GM19467 (cell line): ENCODE measurements around the gene GREB1.

Experiments used
- ATAC-seq: cut with Tn5 transposase; IDR thresholded peaks from one replicate; pipeline ENCODE4 v1.9.1; 2021; ENCODE audit warnings: mild to moderate bottlenecking, moderate library complexity; ENCODE audit not compliant: unreplicated experiment

GREB1 gene

DNA sequence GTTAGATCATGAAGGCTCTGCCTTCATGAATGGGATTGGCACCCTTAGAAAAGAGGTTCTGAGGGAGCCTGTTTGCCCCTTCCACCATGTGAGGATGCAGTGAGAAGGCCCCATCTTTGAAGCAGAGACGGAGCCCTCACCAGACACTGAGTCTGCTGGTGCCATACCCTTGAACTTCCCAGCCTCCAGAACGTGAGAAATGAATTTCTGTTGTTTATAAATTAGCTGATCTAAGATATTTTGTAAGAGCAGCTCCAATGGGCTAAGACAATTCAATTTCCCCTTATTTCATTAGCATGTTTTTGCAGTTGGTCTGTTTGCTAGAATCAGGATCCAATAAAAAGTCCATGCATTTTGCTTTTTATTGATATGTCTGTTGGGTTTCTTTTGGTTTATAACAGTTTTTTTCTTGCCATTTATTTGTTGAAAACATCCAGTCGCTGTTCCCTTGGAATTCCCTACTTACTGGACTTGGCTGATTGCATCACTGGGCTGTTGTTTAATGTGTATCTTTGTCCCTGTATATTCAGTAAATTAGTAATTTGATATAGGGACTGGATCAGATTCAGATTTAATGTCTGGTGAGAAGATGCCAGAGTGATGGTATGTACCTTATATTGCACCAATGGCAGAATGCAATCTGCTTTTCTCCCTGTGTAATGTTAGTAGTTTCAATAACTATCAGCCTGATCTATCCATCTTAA, 24.0 kb upstream of the GREB1 start:
- ATAC-seq = no peak

DNA sequence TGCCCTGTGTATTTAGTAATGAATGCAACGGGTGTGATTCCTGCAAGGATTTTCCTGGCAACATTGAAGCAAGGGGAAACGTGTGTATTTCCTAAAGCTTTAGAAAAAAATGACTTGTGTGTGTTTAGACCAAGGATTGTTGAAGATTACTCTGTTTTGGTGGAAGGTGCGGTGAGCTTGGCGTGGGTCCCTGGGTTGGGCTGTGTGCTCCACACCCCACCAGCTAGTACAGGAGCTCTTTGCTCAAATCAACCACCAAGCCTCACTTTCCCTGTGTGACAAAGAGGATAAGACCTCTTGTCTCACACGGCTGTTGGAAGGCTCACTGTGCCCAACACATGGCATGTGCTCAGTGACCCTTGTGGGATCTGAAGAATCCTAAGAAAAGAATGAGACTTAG, 21.4 kb upstream of the GREB1 start:
- ATAC-seq = no peak

DNA sequence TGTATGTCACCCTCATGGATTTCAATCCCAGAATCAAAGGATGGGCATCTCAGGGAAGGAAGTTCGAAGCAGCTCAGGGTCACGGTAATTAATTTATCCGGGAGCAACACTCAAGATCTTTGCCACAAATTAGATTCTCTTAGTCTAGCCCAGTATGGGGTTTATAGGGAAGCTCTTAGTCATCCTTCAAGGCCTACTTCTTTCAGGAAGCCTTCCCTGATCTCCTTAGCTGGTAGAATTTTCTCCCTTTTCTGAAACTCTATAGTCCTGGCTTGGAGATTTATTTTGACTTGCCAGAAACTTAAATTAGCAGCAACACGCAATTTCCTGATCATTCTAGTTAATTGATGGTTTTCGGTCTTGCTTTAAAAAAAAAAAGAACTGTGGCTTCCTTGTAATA, 20.5 kb upstream of the GREB1 start:
- ATAC-seq = no peak

DNA sequence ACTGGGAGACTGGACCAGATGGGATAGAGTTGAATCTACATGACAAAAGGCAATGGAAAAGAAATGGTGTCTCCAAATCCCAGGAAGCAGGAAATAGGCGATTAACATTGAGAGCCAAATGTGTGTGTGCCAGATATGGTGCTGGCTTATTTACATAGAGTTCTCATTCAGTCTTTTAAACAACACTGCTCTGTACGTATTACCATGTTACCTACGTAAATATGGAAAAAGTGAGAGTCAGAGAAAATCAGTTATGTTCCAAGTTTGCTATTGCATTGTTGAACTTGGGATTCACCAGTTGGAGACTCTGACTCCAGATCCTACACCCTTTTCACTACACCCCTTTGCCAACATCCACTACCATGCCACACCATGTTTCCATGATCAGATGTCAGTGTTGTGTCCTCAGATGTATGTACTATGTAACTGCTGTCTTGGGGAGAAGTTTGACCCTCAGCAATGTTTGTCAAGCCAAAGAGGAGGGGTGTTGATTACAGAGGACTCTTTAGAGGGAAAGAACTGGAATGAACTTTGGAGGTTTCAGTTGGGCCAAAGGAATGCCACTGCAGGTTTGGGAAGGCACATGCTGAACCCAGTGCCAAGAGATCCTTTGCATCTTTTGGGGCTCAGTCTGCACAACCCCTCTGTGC, 19.6 kb upstream of the GREB1 start:
- ATAC-seq = no peak

DNA sequence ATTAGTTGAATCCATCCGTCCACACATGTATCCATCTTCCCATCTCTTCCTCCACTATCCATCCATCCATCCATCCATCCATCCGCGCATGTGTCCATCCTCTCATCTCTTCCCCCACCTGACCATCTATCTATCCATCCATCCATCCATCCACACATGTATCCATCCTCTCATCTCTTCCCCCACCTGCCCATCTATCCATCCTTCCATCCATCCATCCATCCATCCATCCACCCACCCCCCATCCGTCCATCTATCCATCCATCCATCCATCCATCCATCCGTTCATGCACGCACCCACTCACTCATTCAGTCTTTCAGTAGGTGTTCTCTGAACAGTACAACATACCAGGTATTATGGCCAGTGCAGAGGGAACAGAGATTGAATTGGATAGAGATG, 18.9 kb upstream of the GREB1 start:
- ATAC-seq = no peak

DNA sequence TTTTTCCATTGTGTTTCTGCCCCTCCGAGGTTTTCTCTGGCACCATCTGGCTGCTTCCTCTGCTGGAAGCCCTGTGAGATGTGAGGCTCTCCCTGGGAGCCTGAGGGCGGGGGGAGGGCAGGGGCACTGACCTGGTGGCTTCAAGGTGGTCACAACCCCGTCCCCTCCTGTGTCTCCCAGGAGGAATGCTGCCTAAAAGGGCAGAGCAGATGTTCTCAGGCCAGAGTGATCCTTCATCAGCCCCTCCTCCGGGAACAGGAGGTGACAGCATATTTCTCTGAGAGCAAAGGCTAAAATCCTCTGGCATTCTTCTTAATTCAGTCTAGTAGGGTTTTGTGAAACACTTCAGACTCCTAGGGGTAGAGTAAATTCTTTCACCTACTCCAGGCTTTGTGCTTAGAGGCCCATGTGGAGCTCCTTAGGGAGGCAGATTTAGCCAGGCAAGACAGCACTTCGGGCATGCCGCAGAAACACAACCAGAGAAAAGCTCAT, 18.3 kb upstream of the GREB1 start:
- ATAC-seq = no peak

DNA sequence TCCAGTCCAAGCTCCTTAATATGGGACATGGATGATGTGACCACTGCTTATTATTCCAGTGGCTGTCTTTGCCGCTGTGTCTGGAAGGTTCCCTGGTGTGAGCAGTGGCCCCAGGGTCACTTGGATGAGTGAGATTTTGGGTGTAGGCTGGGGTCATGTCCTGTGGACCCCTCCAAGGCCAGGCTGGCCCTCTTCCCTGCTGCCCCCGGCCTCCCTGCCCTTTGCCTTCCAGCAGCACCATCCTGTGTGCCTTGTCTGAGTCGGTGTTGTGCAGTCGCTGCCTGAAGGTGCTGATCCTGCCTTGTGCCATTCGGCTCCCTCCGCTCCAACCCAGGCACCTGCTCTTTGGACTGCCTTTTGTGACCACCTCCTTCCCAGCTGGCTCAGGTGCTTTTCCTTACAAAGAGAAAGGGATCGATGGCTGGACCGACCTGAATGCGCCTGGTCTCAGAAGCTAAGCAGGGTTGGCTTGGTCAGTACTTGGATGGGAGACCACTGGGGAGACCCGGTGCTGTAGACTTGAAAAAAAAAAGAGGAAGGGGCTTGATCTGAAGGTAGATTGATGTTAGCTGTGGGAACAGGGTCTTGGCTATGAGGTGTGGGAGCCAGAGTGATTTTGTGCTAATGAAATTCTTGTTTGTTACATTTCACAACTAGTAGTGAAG, 16.7 kb upstream of the GREB1 start:
- ATAC-seq = no peak

DNA sequence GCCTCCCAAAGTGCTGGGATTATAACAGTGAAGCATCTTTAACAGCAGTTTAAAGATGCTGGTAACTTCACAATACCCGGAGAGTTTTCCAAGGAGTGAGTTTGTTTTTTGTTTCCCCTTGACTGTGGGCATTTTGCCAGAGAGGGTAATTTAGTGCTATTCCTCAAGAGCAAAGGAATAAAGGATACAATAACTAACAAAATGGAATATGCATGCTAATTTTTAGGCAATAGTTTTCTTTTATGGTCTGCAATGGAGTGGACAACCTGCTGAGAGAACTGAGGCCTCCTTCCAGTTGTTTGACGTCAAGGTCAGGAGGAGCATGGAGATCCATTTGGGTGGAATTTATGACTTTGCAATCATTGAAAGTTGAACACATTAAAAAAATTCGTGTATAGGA, 15.9 kb upstream of the GREB1 start:
- no peak for ATAC-seq

DNA sequence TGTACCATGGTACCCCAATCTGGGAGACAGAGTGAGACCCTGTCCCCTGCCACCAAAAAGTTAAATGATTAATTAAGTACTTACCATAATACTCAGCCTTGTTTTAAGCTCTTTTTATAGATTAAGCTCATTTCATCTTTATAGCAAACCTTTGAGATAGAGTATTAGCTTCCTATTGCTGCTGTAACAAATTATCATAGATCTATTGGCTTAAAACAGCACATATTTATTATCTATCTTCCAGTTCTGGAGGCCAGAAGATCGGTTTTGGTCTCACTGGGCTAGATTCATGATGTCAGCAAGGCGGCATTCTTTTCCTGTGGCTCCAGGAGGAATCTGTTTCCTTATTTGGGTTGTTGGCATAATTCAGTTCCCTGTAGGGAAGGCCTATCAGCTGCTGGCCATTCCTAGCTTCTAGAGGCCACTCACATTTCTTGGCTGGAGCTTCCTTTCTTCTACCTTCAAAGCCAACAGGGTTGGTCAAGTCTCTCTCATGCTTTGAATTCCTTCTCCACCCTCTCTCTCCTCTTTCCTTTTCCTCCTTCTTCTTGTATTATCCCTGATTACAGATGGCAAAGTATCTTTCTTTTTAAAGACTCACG, 13.7 kb upstream of the GREB1 start:
- ATAC-seq = no peak

DNA sequence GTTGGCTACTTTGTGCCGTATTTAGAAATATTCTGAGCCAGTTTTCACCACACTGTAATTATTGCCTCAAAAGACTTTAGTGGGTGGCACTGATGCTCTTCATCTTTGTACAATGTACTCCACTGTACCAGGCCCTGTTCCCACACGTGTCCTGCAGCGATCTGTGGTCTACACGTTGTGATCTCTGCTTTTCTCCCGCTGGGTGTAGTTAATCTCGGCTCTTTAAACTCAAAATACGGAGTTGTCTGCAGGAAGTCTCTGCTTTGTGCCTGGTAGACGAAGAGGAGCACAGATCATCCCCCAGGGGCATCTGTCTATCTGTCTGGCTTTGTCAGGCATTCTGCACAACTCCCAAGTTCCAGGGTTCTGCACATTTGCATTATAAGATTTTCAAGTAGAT, 12.1 kb upstream of the GREB1 start:
- ATAC-seq = no peak

DNA sequence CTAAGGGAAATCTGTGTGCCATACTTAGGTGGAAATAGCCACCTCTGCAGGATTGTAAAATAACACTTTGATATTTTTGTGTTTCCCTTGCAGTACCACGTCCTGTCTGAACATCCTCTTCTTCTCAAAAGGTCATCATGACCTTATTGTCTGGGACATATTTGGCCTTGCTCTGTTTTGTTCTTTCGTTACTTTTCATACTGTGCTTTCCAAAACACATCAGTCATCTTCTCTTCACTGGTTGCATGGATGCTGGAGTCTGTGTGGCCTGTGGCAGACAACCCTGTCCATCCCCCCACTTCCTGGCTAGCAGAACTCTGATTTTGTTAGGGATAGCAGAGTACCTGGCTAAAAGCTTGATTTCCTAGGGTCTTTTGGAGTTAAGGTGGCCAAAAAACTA, 9.4 kb upstream of the GREB1 start:
- no peak for ATAC-seq

DNA sequence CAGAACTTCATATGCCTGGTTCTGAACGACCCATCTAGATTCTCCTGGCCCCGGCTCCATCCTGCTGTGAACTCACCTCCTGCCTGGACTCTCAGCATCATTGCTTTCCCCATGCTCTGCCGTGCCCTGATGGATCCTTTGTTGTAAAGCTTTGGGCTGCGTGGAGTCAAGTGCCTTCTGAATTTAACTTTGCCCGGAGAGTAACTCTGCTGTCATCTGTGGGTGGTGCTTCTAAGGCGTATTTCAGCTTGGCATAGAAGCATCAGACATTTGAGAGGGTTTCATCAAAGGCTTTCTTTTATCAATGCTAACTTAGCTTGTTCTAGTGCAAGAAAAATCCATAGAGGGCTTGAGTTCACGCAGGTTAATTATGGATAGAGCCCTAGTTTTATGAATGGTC, 8.1 kb upstream of the GREB1 start:
- no peak for ATAC-seq

DNA sequence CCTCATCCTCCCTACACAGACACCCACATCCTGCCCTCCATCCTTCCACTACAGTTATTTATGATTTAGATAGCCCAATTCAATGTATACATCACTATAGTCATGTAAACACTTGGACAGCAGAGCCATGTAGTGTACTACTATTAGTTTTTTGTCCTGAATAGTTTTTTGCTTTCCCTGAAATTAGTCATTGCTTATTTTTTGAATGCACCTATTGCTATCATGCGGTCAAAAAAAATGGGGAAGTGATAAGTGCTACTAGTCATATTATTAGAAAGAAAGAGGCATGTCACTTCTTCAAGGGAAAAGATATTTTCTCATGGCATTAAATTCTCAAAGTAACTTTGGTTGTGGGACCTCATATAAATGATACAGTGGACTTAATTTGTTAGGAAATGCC, 6.8 kb upstream of the GREB1 start:
- no peak for ATAC-seq

DNA sequence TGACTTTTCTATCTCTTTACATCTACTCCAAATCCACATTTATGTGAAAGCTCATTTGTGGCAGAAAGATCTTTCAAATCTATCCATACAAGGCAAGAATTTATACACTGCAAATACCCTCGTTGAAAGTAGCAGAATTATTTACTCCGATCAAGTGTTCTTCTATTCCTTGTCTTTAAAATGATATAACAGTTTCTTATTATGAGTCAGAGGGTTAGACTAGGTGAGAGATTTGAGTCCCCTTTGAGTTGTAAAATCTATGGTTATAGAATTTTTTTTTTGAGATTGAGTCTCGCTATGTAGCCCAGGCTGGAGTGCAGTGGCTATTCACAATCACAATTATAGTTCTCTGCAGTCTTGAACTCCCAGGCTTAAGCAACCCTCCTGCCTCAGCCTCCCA, 5.6 kb upstream of the GREB1 start:
- no peak for ATAC-seq

DNA sequence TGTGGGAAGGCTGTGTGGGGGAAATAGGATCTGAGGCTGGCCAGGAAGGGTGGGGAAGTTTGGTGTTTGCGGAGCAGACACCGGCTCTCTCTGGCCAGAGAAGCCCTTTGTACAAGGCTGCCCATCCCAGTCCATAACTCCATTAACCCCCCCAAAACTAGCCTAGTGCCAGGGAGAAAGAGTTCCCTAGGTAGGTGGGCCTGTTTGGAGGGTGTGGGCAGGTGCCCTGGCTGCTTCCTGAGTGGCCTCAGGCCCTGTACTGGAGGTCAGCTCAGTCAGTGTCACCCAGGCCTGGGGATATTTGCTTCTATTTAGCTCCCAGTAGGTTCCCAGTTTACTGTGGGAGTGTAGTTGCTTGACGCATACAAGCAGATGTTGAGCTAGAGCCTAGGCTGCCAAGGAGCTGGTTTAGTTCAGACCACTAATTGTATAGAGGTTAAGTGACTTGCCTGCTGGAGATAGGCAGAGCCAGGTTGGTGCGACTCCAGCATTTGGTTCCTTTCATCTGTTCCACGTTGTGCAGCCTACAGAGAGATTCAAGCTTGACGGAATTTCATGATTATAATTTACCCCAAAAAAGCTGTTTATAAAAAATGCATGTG, 2.9 kb upstream of the GREB1 start:
- no peak for ATAC-seq

DNA sequence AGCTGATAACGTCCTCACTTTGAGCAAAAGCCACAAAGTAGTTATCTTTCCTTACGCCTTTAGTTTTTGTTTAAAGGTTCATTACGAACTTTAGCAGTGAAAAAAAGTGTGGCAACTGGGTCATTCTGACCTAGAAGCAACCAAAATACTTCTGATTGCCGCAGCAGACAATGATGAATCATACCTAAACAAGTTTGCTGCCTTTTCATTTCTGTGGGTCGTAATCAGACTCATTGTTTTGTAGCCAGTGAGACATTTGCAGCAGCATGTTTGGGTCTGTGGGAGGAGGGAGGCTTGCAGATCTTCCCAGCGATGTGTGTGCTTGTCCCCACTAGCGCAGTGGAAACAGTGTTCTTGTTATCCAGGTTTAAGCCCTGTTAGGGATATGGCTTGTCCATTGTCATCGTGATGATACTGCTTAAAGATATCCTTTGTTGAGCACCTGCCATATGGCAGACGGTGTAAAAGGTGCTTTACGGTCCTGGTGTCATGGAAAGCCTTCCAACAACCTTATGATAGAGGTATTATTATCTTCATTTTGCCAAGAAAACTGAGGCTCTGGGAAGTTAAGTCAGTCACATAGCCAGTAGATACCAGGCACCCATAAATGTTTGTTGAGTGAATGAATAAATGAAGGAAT, 1.3 kb upstream of the GREB1 start:
- ATAC-seq = no peak

DNA sequence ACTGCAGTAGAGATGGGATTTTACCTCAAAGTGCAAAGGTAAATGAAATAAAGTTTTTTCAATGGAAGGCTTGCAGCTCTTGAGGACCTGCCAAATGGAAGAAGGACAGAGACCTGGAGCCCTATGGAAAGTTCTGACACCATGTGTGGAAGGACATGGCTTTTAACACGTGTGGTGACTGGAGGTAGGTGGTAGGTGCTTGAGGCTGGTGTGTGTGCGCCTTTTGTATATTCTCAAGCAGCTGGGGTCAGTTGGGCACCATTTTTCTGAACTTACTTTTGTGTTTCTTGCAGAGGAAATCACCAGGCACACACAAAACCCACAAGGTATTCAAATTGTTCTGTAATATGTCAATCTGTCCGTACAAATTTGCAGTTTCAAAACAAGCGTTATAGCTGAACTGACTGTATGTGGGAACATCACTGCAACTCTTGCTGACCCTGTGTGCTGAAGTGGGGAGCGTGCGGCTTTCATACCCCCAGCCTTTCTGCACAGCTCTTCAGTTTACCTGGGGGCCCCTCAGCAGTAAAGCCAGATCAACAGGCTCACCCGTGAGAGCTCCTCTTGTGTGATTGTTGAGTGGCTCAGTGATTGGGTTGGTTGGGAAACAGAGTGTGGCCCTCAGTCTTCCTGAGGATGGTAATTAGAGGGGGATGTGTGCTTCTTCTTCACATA, 363 bp downstream of the GREB1 start:
- no peak for ATAC-seq

DNA sequence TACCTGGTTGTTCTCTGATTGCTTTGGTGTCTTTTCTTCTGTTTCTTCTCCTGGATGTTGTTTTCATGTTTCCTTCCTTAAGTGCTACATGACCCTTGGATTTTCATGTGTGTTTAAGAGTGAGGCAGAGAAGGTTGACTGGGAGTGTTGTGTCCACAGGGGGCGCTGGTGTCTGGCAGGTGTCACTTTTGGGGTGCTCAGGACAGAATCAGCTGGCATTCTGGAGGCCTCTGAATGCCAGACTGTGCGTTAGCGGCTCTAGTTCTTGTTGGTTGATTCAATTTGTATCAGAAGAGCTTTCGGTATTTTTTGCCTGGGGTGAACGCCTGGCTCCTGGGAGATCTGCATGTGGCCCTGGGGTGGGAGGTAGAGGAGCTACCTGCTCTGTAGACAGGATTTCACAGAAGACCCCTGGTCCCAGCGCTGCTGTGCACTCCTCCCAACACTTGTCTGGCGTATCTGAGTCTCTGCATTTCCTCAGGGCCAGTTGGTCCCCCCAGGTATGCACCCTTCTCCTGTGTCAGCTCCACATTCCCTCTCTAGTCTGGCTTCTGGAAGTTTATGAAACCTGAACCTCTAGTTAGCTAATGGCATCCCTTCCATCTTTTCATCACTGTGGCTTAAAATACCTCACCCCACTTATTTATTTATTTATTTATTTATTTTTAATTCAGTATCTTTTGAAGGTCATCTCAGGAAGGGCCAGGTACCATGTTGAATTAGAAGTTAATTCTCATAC, 1.1 kb downstream of the GREB1 start:
- ATAC-seq = no peak

DNA sequence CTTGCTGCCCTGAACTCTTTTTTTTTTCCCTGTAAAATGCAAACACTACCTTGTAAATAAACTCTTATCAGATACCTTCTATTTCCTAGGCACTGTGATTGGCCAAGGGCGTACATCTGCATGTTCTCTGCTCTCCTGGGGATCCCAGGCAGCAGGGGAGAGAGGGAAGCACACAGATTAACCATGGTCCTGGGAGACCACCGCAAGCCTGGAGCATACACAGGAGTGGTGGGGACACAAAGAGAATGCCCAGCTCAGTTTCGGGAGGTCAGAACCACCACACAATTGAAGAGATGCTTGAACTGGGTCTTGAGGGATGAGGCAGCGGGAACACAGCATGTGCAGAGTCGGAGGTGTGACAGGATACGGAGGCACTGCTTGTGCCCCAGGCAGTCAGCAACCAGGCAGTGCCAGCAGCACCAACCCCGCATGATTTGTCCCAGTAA, 2.1 kb downstream of the GREB1 start:
- ATAC-seq = no peak

DNA sequence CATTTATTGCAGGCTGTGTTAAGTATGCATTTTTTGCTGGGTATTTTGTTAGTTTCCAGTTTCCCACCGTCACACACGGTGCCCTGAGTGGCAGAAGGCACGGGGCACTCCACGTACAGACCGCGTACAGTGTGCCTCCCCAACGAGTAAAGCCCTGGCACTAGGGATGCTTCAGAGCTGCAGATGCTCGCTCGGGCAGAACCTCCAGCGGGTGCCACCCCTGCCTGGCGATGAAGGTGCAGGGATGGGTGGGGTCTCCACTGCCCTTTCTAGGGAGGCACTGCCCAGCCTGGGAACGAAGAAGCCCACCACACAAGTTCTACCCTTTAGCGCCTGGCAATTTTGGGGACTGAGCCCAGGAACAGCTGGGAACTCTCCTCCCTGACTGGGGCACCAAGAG, 4.1 kb downstream of the GREB1 start:
- ATAC-seq = no peak
